Panc1 (cell line): Measurements from ENCODE around the gene ERCC5. TPM values are rescaled to one million over a fixed set of nuclear protein-coding genes. Genes with fewer than 3 reads are reported as not detected.

Experiments
- ATAC-seq: fragments of 200-7000 bp; cut with Tn5 transposase; 2 replicates; pipeline ENCODE4 v1.9.1; 2020; ENCODE audit warnings: mild to moderate bottlenecking, moderate library complexity
- BruUV-seq: library from RNA; stranded (reverse); fragments of 400-500 nt; replicated peaks from 2 replicates; lab custom pipeline; 2021; lab: Mats Ljungman, UMichigan
- CTCF ChIA-PET: fragments of 300-600 bp; sonication (Branson Sonifier 250); formaldehyde crosslinking; loops from one replicate; lab custom pipeline; 2022; ENCODE audit warnings: antibody characterized with exemption; lab: Charles Lee
- POLR2A ChIA-PET: fragments of 300-600 bp; sonication (Branson Sonifier 250); formaldehyde crosslinking; loops from one replicate; lab custom pipeline; 2022; ENCODE audit warnings: antibody characterized with exemption; lab: Charles Lee
- DNase-seq: peaks from one replicate; pipeline ENCODE4 v3.0.0-alpha.2; 2010; ENCODE audit warnings: low read depth, low spot score
- H3K27ac ChIP-seq: 2 replicates; pipeline ENCODE4 v1.5.1; 2011; ENCODE audit warnings: mild to moderate bottlenecking, low read length, inconsistent platforms
- H3K27me3 ChIP-seq: fragments of 200-500 bp; sonication (Bioruptor generic); 2 replicates; pipeline ENCODE4 v1.6.0; 2014; ENCODE audit warnings: low read length, inconsistent platforms; ENCODE audit not compliant: control insufficient read depth, insufficient read depth
- H3K36me3 ChIP-seq: fragments of 200-500 bp; sonication (Bioruptor generic); 2 replicates; pipeline ENCODE4 v1.5.1; 2014; ENCODE audit warnings: inconsistent platforms, mild to moderate bottlenecking, low read length, moderate library complexity; ENCODE audit not compliant: control insufficient read depth, insufficient read depth
- H3K4me1 ChIP-seq: 2 replicates; pipeline ENCODE4 v1.5.1; 2011; ENCODE audit warnings: inconsistent platforms, mild to moderate bottlenecking, low read length, moderate library complexity; ENCODE audit not compliant: control insufficient read depth, insufficient read depth
- H3K4me3 ChIP-seq, 2 experiments: 2 replicates each; pipeline ENCODE4 v1.5.1; 2011 to 2012; ENCODE audit warnings: low read depth in 2 of 2, low read length in 2 of 2, mild to moderate bottlenecking in 2 of 2, inconsistent platforms in 1 of 2, moderate library complexity in 1 of 2
- H3K9me3 ChIP-seq: fragments of 200-500 bp; sonication (Bioruptor generic); 2 replicates; pipeline ENCODE4 v1.5.1; 2014; ENCODE audit warnings: low read depth, mild to moderate bottlenecking, inconsistent platforms, low read length, moderate library complexity; ENCODE audit not compliant: control insufficient read depth, insufficient read depth
- CTCF ChIP-seq: fragments of 450-650 bp; IDR thresholded peaks from 2 replicates; pipeline ENCODE4 v1.5.1; 2017; ENCODE audit warnings: mild to moderate bottlenecking
- POLR2AphosphoS5 ChIP-seq: IDR thresholded peaks from 2 replicates; pipeline ENCODE4 v1.6.1; 2012; ENCODE audit warnings: mild to moderate bottlenecking, low read depth, low read length, moderate library complexity
- SIN3A ChIP-seq: IDR thresholded peaks from 2 replicates; pipeline ENCODE4 v1.6.1; 2012; ENCODE audit warnings: low read depth, mild to moderate bottlenecking, low read length, moderate library complexity, borderline replicate concordance; ENCODE audit not compliant: insufficient read depth
- TCF7L2 ChIP-seq: IDR thresholded peaks from 2 replicates; pipeline ENCODE4 v1.6.1; 2011; ENCODE audit warnings: mild to moderate bottlenecking, low read depth, low read length, inconsistent platforms
- in situ Hi-C: cut with HindIII; loops from 2 replicates; pipeline ENCODE4 v1.10.0; 2016; ENCODE audit warnings: low sequenced_read_pairs, low pct_unique_long_range_greater_than_20kb
- intact Hi-C: fragments of 100-400 bp; cut with micrococcal nuclease; formaldehyde crosslinking; loops from one replicate; pipeline ENCODE4 v1.10.0; 2022; ENCODE audit not compliant: unreplicated experiment
- total RNA-seq: library from RNA; stranded (reverse); gene quantifications from one replicate; pipeline ENCODE4 v1.2.1, GENCODE V29; 2021; ENCODE audit not compliant: unreplicated experiment

Gene ERCC5
- total RNA-seq, 1 experiment from 2014 or later = 19.6 TPM

GRCh38 chr13:102903659-102904407 is 58.0 kb downstream of the ERCC5 start:
- CTCF ChIA-PET = no interaction called here
- DNase-seq (no peak), ATAC-seq (no peak)
- in situ Hi-C loops (no loop called here), intact Hi-C loops (no loop called here)
- H3K4me3 ChIP-seq = no peak overlapping the region
- BruUV-seq = no TSS peak
- no peak overlapping the region for H3K27ac ChIP-seq
- H3K4me1 ChIP-seq = no peaks in the 10 kb centered on the region
- H3K9me3 ChIP-seq = no peaks in the 10 kb centered on the region
- TF ChIP-seq TCF7L2 (no peak), POLR2AphosphoS5 (no peak), CTCF (peak; percentile 45; the same call in 1 of the 2 replicates), SIN3A (no peak)
- no peaks in the 10 kb centered on the region for H3K36me3 ChIP-seq
- POLR2A ChIA-PET = no interaction called here
- H3K27me3 ChIP-seq = no peaks in the 10 kb centered on the region

GRCh38 chr13:102904408-102904862 is 58.6 kb downstream of the ERCC5 start:
- no peaks in the 10 kb centered on the region for H3K36me3 ChIP-seq
- DNase-seq (no peak), ATAC-seq (no peak)
- no peaks in the 10 kb centered on the region for H3K4me1 ChIP-seq
- H3K27me3 ChIP-seq = no peaks in the 10 kb centered on the region
- H3K27ac ChIP-seq = no peak overlapping the region
- intact Hi-C loops (no loop called here), in situ Hi-C loops (no loop called here)
- ChIA-PET POLR2A (no interaction called here), CTCF (interaction anchor here (0.6 kb wide), 1 partner anchor 39 kb away, joined by 8 read pairs; no protein-coding TSS in a partner anchor)
- BruUV-seq = no TSS peak
- H3K9me3 ChIP-seq = no peaks in the 10 kb centered on the region
- TF ChIP-seq SIN3A = no peak
- TF ChIP-seq POLR2AphosphoS5 = no peak
- TF ChIP-seq CTCF = no peak
- H3K4me3 ChIP-seq = no peak overlapping the region

GRCh38 chr13:102905905-102906771 is 60.3 kb downstream of the ERCC5 start:
- intact Hi-C loops = no loop called here
- Histone ChIP-seq H3K4me3 (no peak overlapping the region), H3K27ac (no peak overlapping the region), H3K9me3 (no peaks in the 10 kb centered on the region), H3K36me3 (no peaks in the 10 kb centered on the region), H3K27me3 (no peaks in the 10 kb centered on the region), H3K4me1 (no peaks in the 10 kb centered on the region)
- ChIA-PET CTCF (no interaction called here), POLR2A (no interaction called here)
- DNase-seq (no peak), ATAC-seq (no peak)
- no TSS peak for BruUV-seq
- no peak for TF ChIP-seq CTCF
- no peak for TF ChIP-seq TCF7L2
- TF ChIP-seq SIN3A = no peak
- no peak for TF ChIP-seq POLR2AphosphoS5
- in situ Hi-C loops = no loop called here
